ENCODE results near the gene NR4A1. TPM values are rescaled to one million over a fixed set of nuclear protein-coding genes. Genes with fewer than 3 reads are reported as not detected.
A peak's percentile ranks its signal among the peaks of the same experiment; 100 is the strongest.

The NR4A1 gene
- total RNA-seq, 2 donors from 2014 or later = 29.8 to 76.0 TPM

- ATAC-seq = no peak
- Mint-ChIP-seq H3K27ac (no peak overlapping the region), H3K9me3 (no peaks in the 10 kb centered on the region), H3K36me3 (peaks cover 5 to 10% of the 10 kb centered on the region in 2 donors)
- no peak for DNase-seq (ENCODE audit: low spot score in 2 of 2)
Observed at GRCh38 chr12:52078276-52078675, 27.0 kb downstream of the NR4A1 start.

- no peak within 1 kb of the TSS for H3K27ac Mint-ChIP-seq
- H3K9me3 Mint-ChIP-seq = no peaks in the 10 kb centered on the region
- no peak for ATAC-seq
Observed at GRCh38 chr12:52079576-52080402, 28.5 kb downstream of the NR4A1 start, which contains the start of gene SMIM41. Gene SMIM41 (plus strand): TSS chr12:52079704. CDS start chr12:52079780, 76 bp downstream.

GRCh38 chr12:52080403-52081251 lies 29.4 kb downstream of the NR4A1 start:
- Mint-ChIP-seq H3K9me3 (no peaks in the 10 kb centered on the region), H3K36me3 (no peaks in the 10 kb centered on the region), H3K27ac (no peak overlapping the region)
- no peak for ATAC-seq
- no peak for DNase-seq (ENCODE audit: low spot score in 2 of 2)

More at GRCh38 chr12:52079576-52080402, 28.5 kb downstream of the NR4A1 start, which contains the start of gene SMIM41:
- H3K36me3 Mint-ChIP-seq = no peaks in the 10 kb centered on the region
- no peak for DNase-seq (ENCODE audit: low spot score in 2 of 2)

GRCh38 chr12:52081263-52081733 lies 30.1 kb downstream of the NR4A1 start:
- no peaks in the 10 kb centered on the region for H3K9me3 Mint-ChIP-seq
- H3K36me3 Mint-ChIP-seq = no peaks in the 10 kb centered on the region
- H3K27ac Mint-ChIP-seq = peak overlapping the region; percentile 34 to 63
- no peak for DNase-seq (ENCODE audit: low spot score in 2 of 2)
- peak in 1 of 2 donors; percentile 27 for ATAC-seq

GRCh38 chr12:52082026-52082668 lies 30.9 kb downstream of the NR4A1 start:
- DNase-seq (ENCODE audit: low spot score in 2 of 2) (no peak), ATAC-seq (no peak)
- Mint-ChIP-seq H3K27ac (peak overlapping the region; percentile 34 to 45), H3K36me3 (no peaks in the 10 kb centered on the region), H3K9me3 (no peaks in the 10 kb centered on the region)

- Mint-ChIP-seq H3K9me3 (no peaks in the 10 kb centered on the region), H3K27ac (no peak overlapping the region), H3K36me3 (no peaks in the 10 kb centered on the region)
- DNase-seq (ENCODE audit: low spot score in 2 of 2) = no peak
- ATAC-seq = no peak
Observed at GRCh38 chr12:52082669-52082987, 31.4 kb downstream of the NR4A1 start.

GRCh38 chr12:52082988-52083637 lies 31.9 kb downstream of the NR4A1 start:
- Mint-ChIP-seq H3K36me3 (no peaks in the 10 kb centered on the region), H3K9me3 (no peaks in the 10 kb centered on the region), H3K27ac (no peak overlapping the region)
- DNase-seq (ENCODE audit: low spot score in 2 of 2) (peak in 1 of 2 donors; percentile 82), ATAC-seq (peak; percentile 74 to 82)

GRCh38 chr12:52083638-52083996 lies 32.4 kb downstream of the NR4A1 start:
- Mint-ChIP-seq H3K36me3 (no peaks in the 10 kb centered on the region), H3K27ac (no peak overlapping the region), H3K9me3 (no peaks in the 10 kb centered on the region)
- ATAC-seq = no peak
- no peak for DNase-seq (ENCODE audit: low spot score in 2 of 2)

- Mint-ChIP-seq H3K9me3 (no peaks in the 10 kb centered on the region), H3K27ac (no peak overlapping the region), H3K36me3 (no peaks in the 10 kb centered on the region)
- DNase-seq (ENCODE audit: low spot score in 2 of 2) (no peak), ATAC-seq (no peak)
Observed at GRCh38 chr12:52084491-52085231, 33.4 kb downstream of the NR4A1 start.

- no peaks in the 10 kb centered on the region for H3K9me3 Mint-ChIP-seq
- H3K36me3 Mint-ChIP-seq = no peaks in the 10 kb centered on the region
- DNase-seq (ENCODE audit: low spot score in 2 of 2) = no peak
- no peak for ATAC-seq
- no peak overlapping the region for H3K27ac Mint-ChIP-seq
Observed at GRCh38 chr12:52085682-52086180, 34.5 kb downstream of the NR4A1 start.

GRCh38 chr12:52086366-52086765 lies 35.1 kb downstream of the NR4A1 start:
- no peak for ATAC-seq
- H3K9me3 Mint-ChIP-seq = no peaks in the 10 kb centered on the region

GRCh38 chr12:52086944-52087835 lies 35.9 kb downstream of the NR4A1 start:
- H3K9me3 Mint-ChIP-seq = no peaks in the 10 kb centered on the region
- ATAC-seq = no peak

More at GRCh38 chr12:52086366-52086765, 35.1 kb downstream of the NR4A1 start:
- DNase-seq (ENCODE audit: low spot score in 2 of 2) = no peak
- peak overlapping the region in 1 of 2 donors; percentile 46 for H3K27ac Mint-ChIP-seq
- no peaks in the 10 kb centered on the region for H3K36me3 Mint-ChIP-seq

GRCh38 chr12:52087961-52088820 lies 36.9 kb downstream of the NR4A1 start:
- no peaks in the 10 kb centered on the region for H3K36me3 Mint-ChIP-seq
- no peak for ATAC-seq
- no peak for DNase-seq (ENCODE audit: low spot score in 2 of 2)
- H3K27ac Mint-ChIP-seq = peak overlapping the region in 1 of 2 donors; percentile 40
- H3K9me3 Mint-ChIP-seq = no peaks in the 10 kb centered on the region

More at GRCh38 chr12:52086944-52087835, 35.9 kb downstream of the NR4A1 start:
- Mint-ChIP-seq H3K27ac (no peak overlapping the region), H3K36me3 (no peaks in the 10 kb centered on the region)
- no peak for DNase-seq (ENCODE audit: low spot score in 2 of 2)

- Mint-ChIP-seq H3K27ac (no peak overlapping the region), H3K36me3 (no peaks in the 10 kb centered on the region), H3K9me3 (no peaks in the 10 kb centered on the region)
- ATAC-seq (no peak), DNase-seq (ENCODE audit: low spot score in 2 of 2) (no peak)
Observed at GRCh38 chr12:52089491-52089890, 38.2 kb downstream of the NR4A1 start.

Measured in activated naive CD4-positive, alpha-beta T cell treated with anti-CD3 and anti-CD28 coated beads, Interleukin-2, amount 50 U/mL, for 72 hours (primary cell).